IMR-90 (cell line): ENCODE results near the gene FOSL2. TPM values are rescaled to one million over a fixed set of nuclear protein-coding genes. Genes with fewer than 3 reads are reported as not detected.
A peak's percentile ranks its signal among the peaks of the same experiment; 100 is the strongest.

Experiments
- ATAC-seq: fragments of 200-7000 bp; cut with Tn5 transposase; 2 replicates; pipeline ENCODE4 v1.9.1; 2020; ENCODE audit warnings: low read depth, mild to moderate bottlenecking, moderate library complexity
- BruUV-seq: library from RNA; stranded (reverse); fragments of 400-500 nt; replicated peaks from 2 replicates; lab custom pipeline; 2021; lab: Mats Ljungman, UMichigan
- CTCF ChIA-PET: fragments of 300-600 bp; formaldehyde crosslinking; extraction: SDS; loops from one replicate; lab custom pipeline; 2021; ENCODE audit warnings: antibody characterized with exemption; lab: Yijun Ruan, JAX
- POLR2A ChIA-PET: fragments of 300-600 bp; sonication (Branson Sonifier 250); formaldehyde crosslinking; loops from one replicate; lab custom pipeline; 2022; ENCODE audit warnings: antibody characterized with exemption; ENCODE audit not compliant: unreplicated experiment; lab: Charles Lee
- DNase-seq: peaks from one replicate; pipeline ENCODE4 v3.0.0; 2013
- H2AFZ ChIP-seq: replicated peaks from 2 replicates; pipeline ENCODE3; 2013; ENCODE audit warnings: low read length, mild to moderate bottlenecking; ENCODE audit not compliant: poor library complexity
- H2AK5ac ChIP-seq: 2 replicates; pipeline ENCODE4 v1.6.1; 2013; ENCODE audit warnings: low read depth, low read length, inconsistent platforms
- H2AK9ac ChIP-seq: replicated peaks from 2 replicates; pipeline ENCODE3; 2013; ENCODE audit warnings: mild to moderate bottlenecking, low read depth, low read length, moderate library complexity; ENCODE audit not compliant: poor library complexity
- H2BK120ac ChIP-seq: 2 replicates; pipeline ENCODE4 v1.6.1; 2013; ENCODE audit warnings: low read depth, low read length, inconsistent platforms
- H2BK15ac ChIP-seq: 3 replicates; pipeline ENCODE4 v1.6.1; 2013; ENCODE audit warnings: low read depth, low read length, inconsistent platforms
- H2BK20ac ChIP-seq: 2 replicates; pipeline ENCODE4 v1.6.1; 2013; ENCODE audit warnings: low read depth, mild to moderate bottlenecking, inconsistent platforms, low read length, moderate library complexity
- H2BK5ac ChIP-seq: 2 replicates; pipeline ENCODE4 v1.6.1; 2013; ENCODE audit warnings: mild to moderate bottlenecking, low read depth, low read length, inconsistent platforms; ENCODE audit not compliant: poor library complexity, severe bottlenecking
- H3K14ac ChIP-seq: replicated peaks from 2 replicates; pipeline ENCODE4 v1.6.1; 2013; ENCODE audit warnings: low read depth, low read length, inconsistent platforms
- H3K18ac ChIP-seq: 2 replicates; pipeline ENCODE4 v1.6.1; 2013; ENCODE audit warnings: low read depth, low read length, control low read depth
- H3K23ac ChIP-seq: 2 replicates; pipeline ENCODE4 v1.6.1; 2013; ENCODE audit warnings: low read depth, low read length, inconsistent platforms
- H3K27ac ChIP-seq: 2 replicates; pipeline ENCODE4 v1.5.1; 2013; ENCODE audit warnings: mild to moderate bottlenecking, control low read depth, low read length; ENCODE audit not compliant: insufficient read depth
- H3K27me3 ChIP-seq: 2 replicates; pipeline ENCODE4 v1.6.1; 2013; ENCODE audit warnings: low read length; ENCODE audit not compliant: control insufficient read depth, insufficient read depth
- H3K36me3 ChIP-seq: 2 replicates; pipeline ENCODE4 v1.6.1; 2013; ENCODE audit warnings: low read length, mixed read lengths; ENCODE audit not compliant: control insufficient read depth, insufficient read depth
- H3K4ac ChIP-seq: 2 replicates; pipeline ENCODE4 v1.6.1; 2013; ENCODE audit warnings: low read depth, low read length, inconsistent platforms
- H3K4me1 ChIP-seq: 2 replicates; pipeline ENCODE4 v1.6.1; 2013; ENCODE audit warnings: low read length, mixed read lengths; ENCODE audit not compliant: control insufficient read depth, insufficient read depth
- H3K4me2 ChIP-seq: 2 replicates; pipeline ENCODE4 v1.6.1; 2013; ENCODE audit warnings: low read depth, mild to moderate bottlenecking, control low read depth, low read length, moderate library complexity
- H3K4me3 ChIP-seq: 2 replicates; pipeline ENCODE4 v1.5.1; 2013; ENCODE audit warnings: low read depth, mild to moderate bottlenecking, control low read depth, low read length, moderate library complexity; ENCODE audit not compliant: insufficient read depth
- H3K56ac ChIP-seq: 2 replicates; pipeline ENCODE4 v1.6.1; 2013; ENCODE audit warnings: low read length, inconsistent platforms; ENCODE audit not compliant: insufficient read depth; ENCODE audit errors: extremely low read depth
- H3K79me1 ChIP-seq, 2 experiments: 2 replicates each; pipeline ENCODE4 v1.6.1; 2013; ENCODE audit warnings: low read length in 2 of 2, inconsistent platforms in 1 of 2, low read depth in 1 of 2
- H3K9ac ChIP-seq: 2 replicates; pipeline ENCODE4 v1.6.1; 2013; ENCODE audit warnings: low read depth, low read length, control low read depth
- H3K9me1 ChIP-seq: 2 replicates; pipeline ENCODE4 v1.6.1; 2013; ENCODE audit warnings: low read length, inconsistent platforms; ENCODE audit not compliant: insufficient read depth
- H3K9me3 ChIP-seq: 2 replicates; pipeline ENCODE4 v1.6.1; 2013; ENCODE audit warnings: low read length; ENCODE audit not compliant: control insufficient read depth, insufficient read depth
- H4K20me1 ChIP-seq: 2 replicates; pipeline ENCODE4 v1.6.1; 2013; ENCODE audit warnings: low read length, inconsistent platforms; ENCODE audit not compliant: insufficient read depth
- H4K5ac ChIP-seq: 2 replicates; pipeline ENCODE4 v1.6.1; 2013; ENCODE audit warnings: mild to moderate bottlenecking, low read depth, low read length, control low read depth
- H4K8ac ChIP-seq, 2 experiments: 2 replicates each; pipeline ENCODE4 v1.6.1; 2013; ENCODE audit warnings: low read depth in 2 of 2, low read length in 2 of 2, control low read depth in 1 of 2, inconsistent platforms in 1 of 2
- H4K91ac ChIP-seq: 2 replicates; pipeline ENCODE4 v1.6.1; 2013; ENCODE audit warnings: low read depth, low read length, inconsistent platforms; ENCODE audit not compliant: insufficient read depth
- BHLHE40 ChIP-seq: fragments of 150-350 bp; IDR thresholded peaks from 2 replicates; pipeline ENCODE4 v1.6.1; 2016; ENCODE audit warnings: mild to moderate bottlenecking, low read depth, low read length
- CEBPB ChIP-seq: IDR thresholded peaks from 2 replicates; pipeline ENCODE4 v1.6.1; 2012; ENCODE audit warnings: low read depth, low read length, improper control_type of control experiment
- CHD1 ChIP-seq: IDR thresholded peaks from 2 replicates; pipeline ENCODE4 v1.6.1; 2012; ENCODE audit warnings: low read depth, low read length, improper control_type of control experiment
- CTCF ChIP-seq: conservative IDR thresholded peaks from 2 replicates; pipeline ENCODE4 v1.5.1; 2012; ENCODE audit warnings: mild to moderate bottlenecking, low read depth, low read length, improper control_type of control experiment
- ELK1 ChIP-seq: fragments of 150-350 bp; IDR thresholded peaks from 2 replicates; pipeline ENCODE4 v1.6.1; 2016; ENCODE audit warnings: low read depth, mild to moderate bottlenecking, low read length, moderate library complexity, borderline replicate concordance
- FOS ChIP-seq: fragments of 150-350 bp; IDR thresholded peaks from 2 replicates; pipeline ENCODE4 v1.6.1; 2016; ENCODE audit warnings: low read depth, low read length
- MAFK ChIP-seq: IDR thresholded peaks from 2 replicates; pipeline ENCODE4 v1.6.1; 2012; ENCODE audit warnings: low read depth, low read length, improper control_type of control experiment
- MAZ ChIP-seq: IDR thresholded peaks from 2 replicates; pipeline ENCODE4 v1.6.1; 2012; ENCODE audit warnings: low read depth, mild to moderate bottlenecking, low read length, improper control_type of control experiment, moderate library complexity, borderline replicate concordance
- MXI1 ChIP-seq: IDR thresholded peaks from 2 replicates; pipeline ENCODE4 v1.6.1; 2012; ENCODE audit warnings: low read depth, mild to moderate bottlenecking, low read length, moderate library complexity, borderline replicate concordance
- NFE2L2 ChIP-seq: fragments of 150-350 bp; IDR thresholded peaks from 2 replicates; pipeline ENCODE4 v1.6.1; 2016; ENCODE audit warnings: low read depth, mild to moderate bottlenecking, low read length
- POLR2A ChIP-seq: IDR thresholded peaks from 2 replicates; pipeline ENCODE4 v1.6.1; 2012; ENCODE audit warnings: mild to moderate bottlenecking, low read depth, low read length
- RAD21 ChIP-seq: IDR thresholded peaks from 2 replicates; pipeline ENCODE4 v1.6.1; 2012; ENCODE audit warnings: low read length, improper control_type of control experiment
- RCOR1 ChIP-seq: IDR thresholded peaks from 2 replicates; pipeline ENCODE4 v1.6.1; 2012; ENCODE audit warnings: mild to moderate bottlenecking, low read length, improper control_type of control experiment; ENCODE audit not compliant: insufficient replicate concordance
- RFX5 ChIP-seq: IDR thresholded peaks from 2 replicates; pipeline ENCODE4 v1.8.0; 2012; ENCODE audit warnings: low read depth, mild to moderate bottlenecking, low read length, moderate library complexity
- SMC3 ChIP-seq: fragments of 150-350 bp; IDR thresholded peaks from 2 replicates; pipeline ENCODE4 v1.6.1; 2016; ENCODE audit warnings: low read depth, mild to moderate bottlenecking, antibody characterized with exemption, low read length, moderate library complexity
- USF2 ChIP-seq: fragments of 150-350 bp; IDR thresholded peaks from 2 replicates; pipeline ENCODE4 v1.6.1; 2017; ENCODE audit warnings: mild to moderate bottlenecking, antibody characterized with exemption, low read length, low read depth
- WGBS, 2 experiments: methylation state at CpG; one replicate each; pipeline versions ENCODE4 v1.1.5 to v1.1.7; 2013; ENCODE audit warnings: missing lambda C conversion rate in 2 of 2; ENCODE audit not compliant: insufficient read length in 1 of 2; ENCODE audit errors: extremely low coverage in 2 of 2; 5-methylcytosine and 5-hydroxymethylcytosine counted together
- dilution Hi-C: fragments of 300-500 bp; cut with HindIII; formaldehyde crosslinking; loops from one replicate; pipeline ENCODE4 v1.14.3; 2018; ENCODE audit warnings: low sequenced_read_pairs; ENCODE audit not compliant: unreplicated experiment
- in situ Hi-C: fragments of 300-500 bp; cut with MboI; formaldehyde crosslinking; loops from 3 replicates; pipeline ENCODE4 v1.14.3; 2019; ENCODE audit warnings: low sequenced_read_pairs, inconsistent platforms, mixed read lengths
- intact Hi-C: fragments of 100-400 bp; cut with micrococcal nuclease; formaldehyde crosslinking; loops from 2 replicates; pipeline ENCODE4 v1.10.0; 2022
- polyA plus RNA-seq, 3 experiments: library from polyadenylated mRNA; depleted of rRNA; stranded (reverse); fragments of >200 nt; gene quantifications; 2 replicates each; pipeline ENCODE4 v1.2.3, GENCODE V29; 2012; ENCODE audit warnings: low replicate concordance in 1 of 3
- total RNA-seq: library from RNA; depleted of rRNA; stranded (reverse); fragments of >200 nt; gene quantifications from 2 replicates; pipeline ENCODE4 v1.2.3, GENCODE V29; 2012

The FOSL2 gene
- total and polyA plus RNA-seq, 2 of the 4 experiments (the other 2 are of a cell fraction) = 31.4 to 46.3 TPM

DNA sequence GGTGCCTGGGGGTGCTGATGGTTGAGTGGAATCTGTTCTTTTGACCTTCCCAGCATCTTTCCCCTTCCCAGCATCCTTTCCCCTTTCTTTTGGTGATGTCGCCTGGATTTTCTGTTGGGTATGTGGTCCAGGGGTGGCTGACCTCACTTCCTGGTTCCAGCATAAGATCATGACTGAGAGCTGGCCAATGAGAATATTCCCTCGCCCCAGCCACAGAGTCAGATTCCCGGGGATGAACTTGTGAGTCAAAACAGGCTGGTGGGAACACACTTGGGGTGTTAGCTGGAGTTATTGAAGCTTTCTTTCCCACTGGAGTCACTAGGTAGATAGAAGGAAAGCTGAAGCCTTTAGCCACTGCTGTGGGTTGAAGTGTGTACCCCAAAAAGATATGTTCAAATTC, 28.0 kb upstream of the FOSL2 start:
- Histone ChIP-seq H2AFZ (no peak overlapping the region), H4K91ac (no peak overlapping the region), H3K14ac (0 out of 2 replicates have a peak overlapping the region, but pooled peaks have one; percentile 1), H3K4me2 (no peak overlapping the region), H4K5ac (no peak overlapping the region), H2BK20ac (no peak overlapping the region), H3K27me3 (no peaks in the 10 kb centered on the region; the same call in 1 of the 2 replicates), H2BK5ac (no peak overlapping the region), H3K27ac (no peak overlapping the region), H3K4ac (no peak overlapping the region), H3K36me3 (no peaks in the 10 kb centered on the region), H3K9ac (no peak overlapping the region), H3K18ac (no peak overlapping the region), H3K9me1 (peaks cover 4% of the 10 kb centered on the region; the same call in 1 of the 2 replicates), H3K23ac (no peak overlapping the region), H2BK120ac (no peak overlapping the region), H3K56ac (no peak overlapping the region), H3K79me1 (no peaks in the 10 kb centered on the region), H2AK9ac (no peak overlapping the region), H3K9me3 (no peaks in the 10 kb centered on the region), H2BK15ac (no peak overlapping the region; the same call in 2 of the 3 replicates), H2AK5ac (no peak overlapping the region), H4K8ac (no peak overlapping the region), H4K20me1 (no peaks in the 10 kb centered on the region), H3K4me3 (no peak overlapping the region), H3K4me1 (peaks cover 7% of the 10 kb centered on the region; the same call in 1 of the 2 replicates)
- ATAC-seq (no peak), DNase-seq (peak; percentile 74)
- ChIA-PET CTCF (no interaction called here), POLR2A (no interaction called here)
- TF ChIP-seq SMC3 (no peak), POLR2A (no peak), RAD21 (no peak), NFE2L2 (no peak), RCOR1 (no peak), FOS (no peak), MAZ (no peak), CHD1 (no peak), CEBPB (no peak), MXI1 (no peak), BHLHE40 (no peak), ELK1 (no peak), CTCF (no peak), MAFK (no peak), USF2 (no peak), RFX5 (no peak)
- in situ Hi-C loops = no loop called here
- WGBS, 2 experiments = no CpG with 5 or more reads among the region's 3 CpGs
- intact Hi-C loops = no loop called here
- dilution Hi-C loops = no loop called here
- no TSS peak for BruUV-seq
